Bronchial smooth muscle cell (primary cell): ENCODE measurements around the gene C19orf25. TPM values are rescaled to one million over a fixed set of nuclear protein-coding genes. Genes with fewer than 3 reads are reported as not detected.

Experiments
- total RNA-seq: library from RNA; depleted of rRNA; stranded (reverse); fragments of >200 nt; gene quantifications from 2 replicates; pipeline ENCODE4 v1.2.1, GENCODE V29; 2014

C19orf25 gene
- 17.9 and 23.0 TPM in 2 replicates for total RNA-seq

GRCh38 chr19:1478934-1479707 is at the start of gene C19orf25:
C19orf25 (minus strand) TSS chr19:1479215; CDS start chr19:1478903, 312 bp downstream.

GRCh38 chr19:1523412-1524286 is 44.6 kb upstream of the C19orf25 start, which contains the start of gene PLK5:
PLK5 (plus strand) TSS chr19:1524077; CDS start chr19:1526997, 2,920 bp downstream.

GRCh38 chr19:1512671-1513498 is 33.9 kb upstream of the C19orf25 start, which contains the start of gene ADAMTSL5:
ADAMTSL5 (minus strand) TSS chr19:1513019; CDS start chr19:1510943, 2,076 bp downstream.

DNA sequence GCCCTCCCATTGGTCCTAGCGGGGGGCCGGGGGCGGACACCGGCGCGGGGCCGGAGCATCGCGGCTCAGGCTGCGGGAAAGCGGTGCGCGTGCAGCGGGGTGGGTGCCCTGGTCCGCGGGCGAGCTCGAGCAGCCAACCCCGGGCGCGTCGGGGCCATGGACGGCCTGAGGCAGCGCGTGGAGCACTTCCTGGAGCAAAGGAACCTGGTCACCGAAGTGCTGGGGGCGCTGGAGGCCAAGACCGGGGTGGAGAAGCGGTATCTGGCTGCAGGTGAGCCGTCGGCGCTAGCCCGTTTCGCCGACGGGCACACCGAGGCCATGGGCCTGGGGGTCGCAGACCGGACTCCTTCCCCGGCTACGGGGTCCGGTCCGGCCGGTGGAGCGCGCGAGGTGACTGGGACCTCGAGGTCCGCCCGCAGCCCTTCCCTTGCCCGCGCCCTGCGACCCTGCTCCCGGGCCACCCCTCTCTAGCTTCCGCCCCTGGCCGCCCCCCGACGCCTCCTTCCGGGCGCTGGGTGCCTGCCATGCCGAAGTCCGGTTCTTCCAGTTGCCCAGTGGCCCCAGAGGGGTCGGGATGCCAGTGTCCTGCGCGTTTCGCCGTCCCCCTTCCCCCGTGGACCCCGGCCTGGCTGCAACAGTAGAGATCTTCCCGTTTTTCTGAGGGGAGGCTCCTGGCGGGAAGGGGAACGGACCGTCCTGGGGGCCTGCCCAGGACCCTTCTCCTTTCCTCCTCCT is 12.3 kb upstream of the C19orf25 start, which contains the start of gene REEP6:
TSS of gene REEP6 (plus strand) at position 68 of the 735 bp plus-strand sequence. CDS start at position 157, 89 bp downstream.

DNA sequence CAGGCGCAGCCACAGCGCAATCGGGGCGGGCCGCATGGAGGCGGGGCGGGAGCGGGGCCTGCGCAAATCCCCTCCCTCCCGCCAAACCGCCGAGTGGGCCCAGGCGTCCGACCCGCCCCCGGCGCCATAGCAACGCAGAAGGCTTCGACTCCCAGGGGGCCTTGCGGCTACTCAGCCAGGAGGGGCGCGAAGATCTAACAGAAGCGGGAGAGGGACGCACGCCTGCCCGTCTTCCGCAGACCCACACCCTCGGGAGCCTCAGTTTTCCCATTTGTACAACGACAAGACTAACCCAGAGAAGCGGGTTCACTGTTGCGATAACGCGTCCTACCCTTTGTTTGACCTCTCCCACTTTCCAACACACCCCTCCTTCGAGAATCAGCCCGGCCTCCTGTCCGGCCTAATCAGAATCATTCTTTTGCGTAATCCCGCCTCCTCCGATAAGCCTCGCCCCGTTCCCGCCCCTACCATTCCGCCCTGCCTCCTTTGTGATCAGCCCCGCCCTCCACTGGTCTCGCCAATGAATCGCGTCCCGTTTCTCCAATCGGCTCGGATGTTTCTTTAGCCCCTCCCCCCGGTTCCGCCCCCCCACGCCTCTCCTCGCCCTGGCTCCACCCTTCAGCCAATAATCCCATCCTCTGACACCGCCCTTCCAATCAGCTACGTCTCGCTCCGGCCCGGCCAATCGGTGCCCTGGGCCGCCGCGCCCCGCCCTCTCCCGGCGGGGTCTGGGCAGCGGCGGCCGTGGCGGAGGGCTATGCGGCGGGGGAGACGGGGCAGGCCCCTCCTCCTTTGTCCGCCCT is 11.5 kb upstream of the C19orf25 start, which contains the start of gene PCSK4:
TSS of gene PCSK4 (minus strand) at position 40 of the 803 bp plus-strand sequence. CDS start at position 36, 4 bp downstream.

DNA sequence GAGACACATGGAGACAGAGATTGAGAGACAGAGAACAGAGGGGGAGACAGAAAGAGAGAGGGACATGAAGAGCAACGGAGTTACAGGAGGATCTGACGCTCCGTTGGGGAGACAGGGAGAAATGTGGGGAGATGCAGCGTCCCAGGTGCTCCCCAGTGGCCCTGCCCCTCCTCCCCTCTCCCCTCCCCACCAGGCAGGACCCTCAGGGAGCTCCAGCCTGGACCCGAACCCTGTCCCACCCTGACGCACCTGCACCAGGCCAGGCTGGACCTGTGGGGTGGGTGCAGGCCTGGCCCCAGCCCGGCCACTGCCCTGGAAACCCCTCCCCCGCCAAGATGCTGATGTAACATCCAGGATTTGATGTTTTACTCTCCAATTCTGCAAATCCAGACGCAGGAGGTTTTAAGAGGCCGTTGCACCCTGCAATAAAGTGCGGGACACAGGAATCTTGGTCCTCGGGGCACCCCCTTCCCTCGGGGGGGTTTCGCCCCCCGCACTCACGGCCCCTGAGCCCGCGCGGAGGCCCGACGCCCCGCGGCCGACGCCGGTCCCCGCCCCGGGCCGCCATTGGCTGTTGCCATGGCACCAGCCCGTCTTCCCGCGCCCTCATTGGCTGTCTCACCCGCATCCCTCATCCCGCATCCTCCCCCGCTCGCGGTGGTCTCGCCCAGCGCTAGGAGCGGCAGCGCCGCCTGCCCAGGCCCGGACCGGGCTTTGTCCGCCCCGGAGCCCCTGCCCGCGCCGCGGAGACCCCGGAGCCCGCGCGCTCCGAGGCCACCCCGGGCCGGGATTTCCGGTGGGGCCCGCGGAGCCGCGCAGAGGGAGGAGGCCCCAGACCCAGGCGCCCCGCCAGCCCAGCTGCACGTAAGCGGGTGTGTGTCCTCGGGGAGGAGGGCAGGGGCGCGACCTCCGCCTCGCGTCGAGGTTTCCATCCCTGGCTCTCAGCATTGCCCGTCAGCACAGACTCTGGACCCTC is 29.3 kb downstream of the C19orf25 start, which contains the start of gene APC2:
TSS of gene APC2 (plus strand) at position 655 of the 976 bp plus-strand sequence. CDS start 2,881 bp downstream, outside the sequence.

GRCh38 chr19:1438035-1438932 is 40.7 kb downstream of the C19orf25 start, which contains the start of gene RPS15:
RPS15 (plus strand) TSS chr19:1438396; CDS start chr19:1438426, 30 bp downstream.

Other genes starting within 250 kb of the C19orf25 start
- gene CBARP, start 241.2 kb downstream of the C19orf25 start, total RNA-seq = 0.63 and 0.86 TPM in 2 replicates
- 23.9 and 40.0 TPM in 2 replicates for gene ATP5F1D, start 237.5 kb downstream of the C19orf25 start, total RNA-seq
- 8.8 and 9.5 TPM in 2 replicates for gene MIDN, start 230.6 kb downstream of the C19orf25 start, total RNA-seq
- gene CIRBP, start 209.9 kb downstream of the C19orf25 start, total RNA-seq = 134 and 212 TPM in 2 replicates
- gene FAM174C, start 203.7 kb downstream of the C19orf25 start, total RNA-seq = 12.3 and 22.2 TPM in 2 replicates
- gene EFNA2, start 193.3 kb downstream of the C19orf25 start, total RNA-seq = not detected in 2 replicates
- gene NDUFS7, start 95.3 kb downstream of the C19orf25 start, total RNA-seq = 53.1 and 63.4 TPM in 2 replicates
- gene GAMT, start 77.7 kb downstream of the C19orf25 start, total RNA-seq = 32.0 and 40.4 TPM in 2 replicates
- 20.4 and 30.9 TPM in 2 replicates for gene DAZAP1, start 71.6 kb downstream of the C19orf25 start, total RNA-seq
- 253 and 340 TPM in 2 replicates for gene RPS15, start 40.8 kb downstream of the C19orf25 start, total RNA-seq
- 0.63 and 1.1 TPM in 2 replicates for gene APC2, start 29.1 kb downstream of the C19orf25 start, total RNA-seq
- 0.95 and 2.2 TPM in 2 replicates for gene PCSK4, start 11.1 kb upstream of the C19orf25 start, total RNA-seq
- 1.7 and 2.9 TPM in 2 replicates for gene REEP6, start 12.0 kb upstream of the C19orf25 start, total RNA-seq
- 3.9 and 4.7 TPM in 2 replicates for gene ADAMTSL5, start 33.8 kb upstream of the C19orf25 start, total RNA-seq
- under 0.01 TPM in 1 of 2 replicates, not detected in the other for gene PLK5, start 44.9 kb upstream of the C19orf25 start, total RNA-seq
- 21.9 and 32.7 TPM in 2 replicates for gene MEX3D, start 89.1 kb upstream of the C19orf25 start, total RNA-seq
- 64.8 and 69.3 TPM in 2 replicates for gene MBD3, start 113.7 kb upstream of the C19orf25 start, total RNA-seq
- gene UQCR11, start 126.2 kb upstream of the C19orf25 start, total RNA-seq = 103 and 117 TPM in 2 replicates
- 33.4 and 49.2 TPM in 2 replicates for gene TCF3, start 173.4 kb upstream of the C19orf25 start, total RNA-seq